A673 (cell line): Measurements from ENCODE around the gene MCUB.

Experiments
- CTCF ChIP-seq: fragments of 300-800, 200-600 bp; sonication (generic); conservative IDR thresholded peaks from 2 replicates; pipeline ENCODE4 v1.5.1; 2017; ENCODE audit warnings: low read depth, mild to moderate bottlenecking, antibody characterized with exemption, low read length, moderate library complexity, mixed read lengths
- EZH2 ChIP-seq: fragments of 200-600 bp; sonication (generic); IDR thresholded peaks from 2 replicates; pipeline ENCODE4 v1.6.1; 2017; ENCODE audit warnings: borderline replicate concordance, low read depth, mild to moderate bottlenecking, mixed read lengths, antibody characterized with exemption, low read length; ENCODE audit not compliant: poor library complexity, severe bottlenecking

- no peak for TF ChIP-seq EZH2
- TF ChIP-seq CTCF, result no peak
Observed at GRCh38 chr4:109691411-109691920, 131.4 kb downstream of the MCUB start.
